Activated CD8-positive, alpha-beta T cell treated with anti-CD3 and anti-CD28 coated beads for 36 hours (primary cell): ENCODE data around the gene LTF. TPM values are rescaled to one million over a fixed set of nuclear protein-coding genes. Genes with fewer than 3 reads are reported as not detected.

Source experiments
- ATAC-seq: fragments of 200-7000 bp; cut with Tn5 transposase; one replicate; pipeline ENCODE4 v1.10.0; 2021; ENCODE audit warnings: mild to moderate bottlenecking, moderate library complexity
- CTCF ChIA-PET: fragments of 350-600 bp; sonication (Branson Sonifier 250); formaldehyde crosslinking; loops from one replicate; lab custom pipeline; 2021; ENCODE audit warnings: antibody characterized with exemption; lab: Charles Lee
- POLR2A ChIA-PET: fragments of 350-600 bp; sonication (Branson Sonifier 250); formaldehyde crosslinking; loops from one replicate; lab custom pipeline; 2021; ENCODE audit warnings: antibody characterized with exemption; lab: Charles Lee
- DNase-seq: peaks from one replicate; pipeline ENCODE4 v3.0.0-alpha.2; 2020
- H3K27ac Mint-ChIP-seq: one replicate; pipeline ENCODE4 v1.8.0; 2021; ENCODE audit warnings: mild to moderate bottlenecking, mixed read lengths
- H3K27me3 Mint-ChIP-seq: one replicate; pipeline ENCODE4 v1.8.0; 2021; ENCODE audit warnings: mixed read lengths
- H3K36me3 Mint-ChIP-seq: one replicate; pipeline ENCODE4 v1.8.0; 2021; ENCODE audit warnings: low read depth, mixed read lengths
- H3K4me1 Mint-ChIP-seq: one replicate; pipeline ENCODE4 v1.8.0; 2021; ENCODE audit warnings: low read depth, mixed read lengths
- H3K4me3 Mint-ChIP-seq: one replicate; pipeline ENCODE4 v1.8.0; 2021; ENCODE audit warnings: mild to moderate bottlenecking, moderate library complexity, mixed read lengths
- H3K9me3 Mint-ChIP-seq: one replicate; pipeline ENCODE4 v1.8.0; 2021; ENCODE audit warnings: mixed read lengths
- intact Hi-C: fragments of 100-400 bp; cut with micrococcal nuclease; formaldehyde crosslinking; loops from one replicate; pipeline ENCODE4 v1.10.0; 2022
- total RNA-seq, 2 experiments: library from RNA; stranded (reverse); gene quantifications; one replicate each; pipeline ENCODE4 v1.2.3, GENCODE V29; 2021
- TF ChIP-seq, protein P1 (sequence below): fragments of 200-600 bp; IDR thresholded peaks from one replicate; pipeline ENCODE4 v1.8.0; 2022; ENCODE audit warnings: antibody characterized with exemption, mild to moderate bottlenecking

LTF gene
- total RNA-seq, 2 experiments from 2014 or later: not detected

- Mint-ChIP-seq H3K36me3 (no peaks in the 10 kb centered on the region), H3K4me3 (no peak overlapping the region), H3K27me3 (peaks cover 6% of the 10 kb centered on the region), H3K27ac (no peak overlapping the region), H3K4me1 (no peaks in the 10 kb centered on the region), H3K9me3 (no peaks in the 10 kb centered on the region)
- intact Hi-C loops: no loop called here
- TF ChIP-seq, protein P1, sequence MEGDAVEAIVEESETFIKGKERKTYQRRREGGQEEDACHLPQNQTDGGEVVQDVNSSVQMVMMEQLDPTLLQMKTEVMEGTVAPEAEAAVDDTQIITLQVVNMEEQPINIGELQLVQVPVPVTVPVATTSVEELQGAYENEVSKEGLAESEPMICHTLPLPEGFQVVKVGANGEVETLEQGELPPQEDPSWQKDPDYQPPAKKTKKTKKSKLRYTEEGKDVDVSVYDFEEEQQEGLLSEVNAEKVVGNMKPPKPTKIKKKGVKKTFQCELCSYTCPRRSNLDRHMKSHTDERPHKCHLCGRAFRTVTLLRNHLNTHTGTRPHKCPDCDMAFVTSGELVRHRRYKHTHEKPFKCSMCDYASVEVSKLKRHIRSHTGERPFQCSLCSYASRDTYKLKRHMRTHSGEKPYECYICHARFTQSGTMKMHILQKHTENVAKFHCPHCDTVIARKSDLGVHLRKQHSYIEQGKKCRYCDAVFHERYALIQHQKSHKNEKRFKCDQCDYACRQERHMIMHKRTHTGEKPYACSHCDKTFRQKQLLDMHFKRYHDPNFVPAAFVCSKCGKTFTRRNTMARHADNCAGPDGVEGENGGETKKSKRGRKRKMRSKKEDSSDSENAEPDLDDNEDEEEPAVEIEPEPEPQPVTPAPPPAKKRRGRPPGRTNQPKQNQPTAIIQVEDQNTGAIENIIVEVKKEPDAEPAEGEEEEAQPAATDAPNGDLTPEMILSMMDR: no peak
- CTCF ChIA-PET: interaction anchor here (2.2 to 13.6 kb wide), 2 partner anchors 76 to 147 kb away, joined by 5 to 254 read pairs; no protein-coding TSS in a partner anchor
- DNase-seq: no peak
- no peak for ATAC-seq
- POLR2A ChIA-PET: no interaction called here
Observed at GRCh38 chr3:46482632-46483350, 18.1 kb upstream of the LTF start.

- no peak for ATAC-seq
- peaks cover 11% of the 10 kb centered on the region for H3K27me3 Mint-ChIP-seq
- ChIA-PET POLR2A (interaction anchor here (1.2 kb wide), 1 partner anchor 77 kb away, joined by 3 read pairs; no protein-coding TSS in a partner anchor), CTCF (interaction anchor here (13.6 kb wide), 1 partner anchor 148 kb away, joined by 254 read pairs; no protein-coding TSS in a partner anchor)
- intact Hi-C loops: no loop called here
- H3K9me3 Mint-ChIP-seq: no peaks in the 10 kb centered on the region
- H3K27ac Mint-ChIP-seq: no peak overlapping the region
- H3K4me3 Mint-ChIP-seq: no peak overlapping the region
- H3K36me3 Mint-ChIP-seq: no peaks in the 10 kb centered on the region
- no peak for DNase-seq
- TF ChIP-seq, protein P1: no peak
- no peaks in the 10 kb centered on the region for H3K4me1 Mint-ChIP-seq
Observed at GRCh38 chr3:46481636-46482035, 16.9 kb upstream of the LTF start.

DNA sequence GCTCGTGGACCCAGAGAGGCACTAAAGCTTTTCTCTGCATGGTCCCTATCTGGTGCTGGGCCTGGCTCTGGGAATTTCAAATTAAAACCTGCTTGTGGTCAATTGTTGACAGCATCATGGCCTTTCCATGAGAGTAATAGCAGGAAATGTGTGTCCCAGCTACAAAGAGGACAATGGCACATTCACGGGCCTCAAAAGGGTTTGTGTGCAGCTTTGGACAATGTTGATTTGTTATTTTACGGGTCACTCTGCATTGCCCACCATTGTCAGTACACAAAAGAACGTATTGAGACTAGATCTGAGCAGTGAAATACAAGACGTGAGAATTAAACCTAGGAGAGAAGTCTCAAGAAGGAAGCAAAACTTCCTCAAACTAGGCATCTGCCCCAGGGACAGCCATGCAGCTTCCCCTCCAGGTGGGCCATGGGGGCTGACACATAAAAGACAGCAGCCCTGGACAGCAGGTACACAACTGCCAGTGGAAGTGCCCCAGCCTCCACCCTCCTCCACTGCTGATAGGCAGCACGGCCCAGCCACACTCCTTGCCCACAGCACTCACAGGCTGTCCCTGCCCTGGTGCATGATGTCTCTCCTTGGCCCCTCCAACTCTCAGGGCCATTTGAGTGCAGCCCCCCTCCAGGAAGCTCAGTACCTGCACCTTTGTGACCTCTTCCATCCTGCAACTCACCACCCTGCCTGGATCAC, 15.9 kb upstream of the LTF start:
- Mint-ChIP-seq H3K9me3 (no peaks in the 10 kb centered on the region), H3K36me3 (no peaks in the 10 kb centered on the region), H3K27ac (no peak overlapping the region), H3K27me3 (peaks cover 11% of the 10 kb centered on the region), H3K4me1 (no peaks in the 10 kb centered on the region), H3K4me3 (no peak overlapping the region)
- ATAC-seq: no peak
- ChIA-PET CTCF (interaction anchor here (1.4 to 13.6 kb wide), 3 partner anchors 8 to 149 kb away, joined by 4 to 254 read pairs (median 12); no protein-coding TSS in a partner anchor), POLR2A (interaction anchor here (0.6 to 1.2 kb wide), 2 partner anchors 78 to 205 kb away, joined by 3 read pairs; no protein-coding TSS in a partner anchor)
- DNase-seq: no peak
- intact Hi-C loops: no loop called here
- TF ChIP-seq, protein P1: no peak

DNA sequence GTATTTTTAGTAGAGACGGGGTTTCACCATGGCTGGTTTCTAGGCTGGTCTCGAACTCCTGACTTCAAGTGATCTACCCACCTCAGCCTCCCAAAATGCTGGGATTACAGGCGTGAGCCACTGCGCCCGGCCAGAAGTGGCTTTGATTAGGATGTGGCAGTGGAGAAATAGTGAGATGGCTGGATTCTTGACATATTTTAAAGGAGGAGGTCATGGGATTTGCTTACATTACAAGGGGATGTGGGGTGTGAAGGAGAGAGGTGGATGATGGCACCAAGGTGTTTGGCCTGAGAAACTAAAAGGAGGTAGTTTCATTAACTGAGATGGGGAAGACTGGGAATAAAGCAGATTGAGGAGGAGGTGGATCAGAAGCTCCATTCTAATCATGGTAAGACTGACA, 15.0 kb upstream of the LTF start:
- intact Hi-C loops: no loop called here
- TF ChIP-seq, protein P1: no peak
- ChIA-PET POLR2A (interaction anchor here (0.6 kb wide), 1 partner anchor 206 kb away, joined by 3 read pairs; no protein-coding TSS in a partner anchor), CTCF (interaction anchor here (1.4 to 13.6 kb wide), 3 partner anchors 9 to 150 kb away, joined by 4 to 254 read pairs (median 12); no protein-coding TSS in a partner anchor)
- H3K27ac Mint-ChIP-seq: no peak overlapping the region
- H3K9me3 Mint-ChIP-seq: peaks cover 7% of the 10 kb centered on the region
- DNase-seq (no peak), ATAC-seq (no peak)
- H3K27me3 Mint-ChIP-seq: peaks cover 12% of the 10 kb centered on the region
- H3K36me3 Mint-ChIP-seq: no peaks in the 10 kb centered on the region
- no peak overlapping the region for H3K4me3 Mint-ChIP-seq
- no peaks in the 10 kb centered on the region for H3K4me1 Mint-ChIP-seq
